WTC11 (cell line): ENCODE results near the gene CCNA2. TPM values are rescaled to one million over a fixed set of nuclear protein-coding genes. Genes with fewer than 3 reads are reported as not detected.

Experiments used
- ATAC-seq: fragments of 200-7000 bp; cut with Tn5 transposase; 2 replicates; pipeline ENCODE4 v1.10.0; 2021; ENCODE audit warnings: mild to moderate bottlenecking, moderate library complexity
- CTCF ChIA-PET: fragments of 300-600 bp; sonication (Branson Sonifier 250); formaldehyde crosslinking; loops from one replicate; lab custom pipeline; 2021; ENCODE audit warnings: antibody characterized with exemption; lab: Charles Lee
- POLR2A ChIA-PET: fragments of 350-600 bp; sonication (Branson Sonifier 250); formaldehyde crosslinking; loops from one replicate; lab custom pipeline; 2021; ENCODE audit warnings: antibody characterized with exemption; lab: Charles Lee
- DNase-seq: peaks from one replicate; pipeline ENCODE4 v3.0.0; 2021; ENCODE audit warnings: low spot score
- H3K27ac Mint-ChIP-seq: 2 replicates; pipeline ENCODE4 v1.8.0; 2021; ENCODE audit warnings: mixed read lengths
- H3K27me3 Mint-ChIP-seq: 2 replicates; pipeline ENCODE4 v1.8.0; 2021; ENCODE audit warnings: low read depth, mild to moderate bottlenecking, moderate library complexity, mixed read lengths
- H3K36me3 Mint-ChIP-seq: 2 replicates; pipeline ENCODE4 v1.8.0; 2021; ENCODE audit warnings: mixed read lengths
- H3K4me1 Mint-ChIP-seq: 2 replicates; pipeline ENCODE4 v1.8.0; 2022; ENCODE audit warnings: mixed read lengths
- H3K4me3 Mint-ChIP-seq: 2 replicates; pipeline ENCODE4 v1.8.0; 2021; ENCODE audit warnings: mild to moderate bottlenecking, moderate library complexity, mixed read lengths
- H3K9me3 Mint-ChIP-seq: 2 replicates; pipeline ENCODE4 v1.8.0; 2021; ENCODE audit warnings: mixed read lengths
- ARID4B ChIP-seq: sonication (generic); formaldehyde crosslinking; IDR thresholded peaks from 2 replicates; pipeline ENCODE4 v1.8.0; 2023; ENCODE audit warnings: missing genetic modification reagents, mild to moderate bottlenecking, borderline replicate concordance
- ATF2 ChIP-seq: sonication (generic); formaldehyde crosslinking; IDR thresholded peaks from 2 replicates; pipeline ENCODE4 v1.8.1; 2022; ENCODE audit warnings: low read depth, missing genetic modification reagents, borderline replicate concordance
- CREB1 ChIP-seq: sonication (generic); formaldehyde crosslinking; IDR thresholded peaks from 2 replicates; pipeline ENCODE4 v1.8.0; 2023; ENCODE audit warnings: mild to moderate bottlenecking, missing genetic modification reagents
- CREM ChIP-seq: sonication (generic); formaldehyde crosslinking; IDR thresholded peaks from 2 replicates; pipeline ENCODE4 v1.8.1; 2022; ENCODE audit warnings: mild to moderate bottlenecking, missing genetic modification reagents, moderate library complexity
- EMX1 ChIP-seq: fragments of 250-450 bp; sonication (Bioruptor Pico); IDR thresholded peaks from 2 replicates; pipeline ENCODE4 v1.8.0; 2021; ENCODE audit warnings: mild to moderate bottlenecking
- GRHL2 ChIP-seq: fragments of 250-450 bp; sonication (Bioruptor Pico); IDR thresholded peaks from 2 replicates; pipeline ENCODE4 v1.8.0; 2022; ENCODE audit warnings: mild to moderate bottlenecking, moderate library complexity; ENCODE audit not compliant: insufficient replicate concordance, severe bottlenecking
- JUN ChIP-seq: sonication (generic); formaldehyde crosslinking; IDR thresholded peaks from 2 replicates; pipeline ENCODE4 v1.8.0; 2023; ENCODE audit warnings: mild to moderate bottlenecking, missing genetic modification reagents
- KAT7 ChIP-seq: sonication (generic); formaldehyde crosslinking; IDR thresholded peaks from 2 replicates; pipeline ENCODE4 v1.8.1; 2023; ENCODE audit warnings: missing genetic modification reagents, mild to moderate bottlenecking, borderline replicate concordance
- NR1H2 ChIP-seq: sonication (generic); formaldehyde crosslinking; IDR thresholded peaks from 2 replicates; pipeline ENCODE4 v1.9.0; 2021; ENCODE audit warnings: mild to moderate bottlenecking, moderate library complexity, missing genetic modification reagents
- PRRX2 ChIP-seq: fragments of 250-450 bp; sonication (Bioruptor Pico); IDR thresholded peaks from 2 replicates; pipeline ENCODE4 v1.8.0; 2021; ENCODE audit warnings: mild to moderate bottlenecking
- RELA ChIP-seq: sonication (generic); formaldehyde crosslinking; IDR thresholded peaks from 2 replicates; pipeline ENCODE4 v1.8.1; 2022; ENCODE audit warnings: missing genetic modification reagents, mild to moderate bottlenecking, borderline replicate concordance
- STAT6 ChIP-seq: sonication (generic); formaldehyde crosslinking; conservative IDR thresholded peaks from 2 replicates; pipeline ENCODE4 v1.8.1; 2023; ENCODE audit warnings: mild to moderate bottlenecking, low read depth, missing genetic modification reagents, moderate library complexity
- ZBTB43 ChIP-seq: sonication (generic); formaldehyde crosslinking; IDR thresholded peaks from 2 replicates; pipeline ENCODE4 v1.8.1; 2023; ENCODE audit warnings: mild to moderate bottlenecking, missing genetic modification reagents
- ZNF281 ChIP-seq: sonication (generic); formaldehyde crosslinking; IDR thresholded peaks from 2 replicates; pipeline ENCODE4 v1.8.0; 2023; ENCODE audit warnings: mild to moderate bottlenecking, missing genetic modification reagents
- ZNF416 ChIP-seq: fragments of 250-450 bp; sonication (Bioruptor Pico); IDR thresholded peaks from 2 replicates; pipeline ENCODE4 v1.9.0; 2021; ENCODE audit warnings: mild to moderate bottlenecking, inconsistent platforms
- ZSCAN18 ChIP-seq: fragments of 250-450 bp; sonication (Bioruptor Pico); IDR thresholded peaks from 2 replicates; pipeline ENCODE4 v2.1.2; 2022; ENCODE audit warnings: mild to moderate bottlenecking, moderate library complexity
- total RNA-seq: library from RNA; stranded (reverse); gene quantifications from 3 replicates; pipeline ENCODE4 v1.2.3, GENCODE V29; 2021

Gene CCNA2
- total RNA-seq, 1 experiment from 2014 or later = 95.1 TPM

GRCh38 chr4:121861426-121861825 is 37.7 kb upstream of the CCNA2 start (continued):
- TF ChIP-seq ZNF281 (CRISPR knock-in tag) = no peak
- no peak for TF ChIP-seq CREB1 (CRISPR knock-in tag)
- no peak for TF ChIP-seq ZNF416 (CRISPR knock-in tag)
- no peak for TF ChIP-seq KAT7 (CRISPR knock-in tag)
- TF ChIP-seq NR1H2 (CRISPR knock-in tag) = no peak
- TF ChIP-seq STAT6 = no peak
- TF ChIP-seq RELA (CRISPR knock-in tag) = no peak
- no peak for TF ChIP-seq ARID4B (CRISPR knock-in tag)

- ChIA-PET CTCF (no interaction called here), POLR2A (no interaction called here)
- ATAC-seq = no peak
- Mint-ChIP-seq H3K36me3 (peaks cover 3% of the 10 kb centered on the region; the same call in 1 of the 2 replicates), H3K9me3 (no peaks in the 10 kb centered on the region), H3K27me3 (no peaks in the 10 kb centered on the region), H3K4me3 (no peak overlapping the region), H3K27ac (no peak overlapping the region)
- no peak for DNase-seq
- no peak for TF ChIP-seq NR1H2 (CRISPR knock-in tag)
- no peak for TF ChIP-seq PRRX2
- TF ChIP-seq, all 79 proteins: peak for 0
- H3K4me1 Mint-ChIP-seq = peaks cover 6% of the 10 kb centered on the region
These were observed 36.4 kb upstream of the CCNA2 start for GRCh38 chr4:121860121-121860520.

GRCh38 chr4:121851354-121851753 is 27.7 kb upstream of the CCNA2 start:
- no peak overlapping the region for H3K27ac Mint-ChIP-seq
- DNase-seq (no peak), ATAC-seq (no peak)
- H3K9me3 Mint-ChIP-seq = no peaks in the 10 kb centered on the region
- H3K27me3 Mint-ChIP-seq = no peaks in the 10 kb centered on the region
- H3K4me1 Mint-ChIP-seq = no peaks in the 10 kb centered on the region
- ChIA-PET POLR2A (no interaction called here), CTCF (no interaction called here)
- no peak overlapping the region for H3K4me3 Mint-ChIP-seq
- H3K36me3 Mint-ChIP-seq = no peaks in the 10 kb centered on the region
- TF ChIP-seq CREM (CRISPR knock-in tag) = no peak
- TF ChIP-seq JUN = no peak
- no peak for TF ChIP-seq ZBTB43 (CRISPR knock-in tag)
- no peak for TF ChIP-seq ZNF281 (CRISPR knock-in tag)
- no peak for TF ChIP-seq PRRX2
- no peak for TF ChIP-seq GRHL2 (CRISPR knock-in tag)
- no peak for TF ChIP-seq ZSCAN18 (CRISPR knock-in tag)
- TF ChIP-seq ATF2 = no peak
- TF ChIP-seq EMX1 = no peak
